SKM-1 (cell line): ENCODE results near the gene SLC30A5.

Source experiments
- DNase-seq: peaks from one replicate; lab custom pipeline; 2025; ENCODE audit not compliant: unreplicated experiment; lab: John Stamatoyannopoulos, UW

The SLC30A5 gene

DNA sequence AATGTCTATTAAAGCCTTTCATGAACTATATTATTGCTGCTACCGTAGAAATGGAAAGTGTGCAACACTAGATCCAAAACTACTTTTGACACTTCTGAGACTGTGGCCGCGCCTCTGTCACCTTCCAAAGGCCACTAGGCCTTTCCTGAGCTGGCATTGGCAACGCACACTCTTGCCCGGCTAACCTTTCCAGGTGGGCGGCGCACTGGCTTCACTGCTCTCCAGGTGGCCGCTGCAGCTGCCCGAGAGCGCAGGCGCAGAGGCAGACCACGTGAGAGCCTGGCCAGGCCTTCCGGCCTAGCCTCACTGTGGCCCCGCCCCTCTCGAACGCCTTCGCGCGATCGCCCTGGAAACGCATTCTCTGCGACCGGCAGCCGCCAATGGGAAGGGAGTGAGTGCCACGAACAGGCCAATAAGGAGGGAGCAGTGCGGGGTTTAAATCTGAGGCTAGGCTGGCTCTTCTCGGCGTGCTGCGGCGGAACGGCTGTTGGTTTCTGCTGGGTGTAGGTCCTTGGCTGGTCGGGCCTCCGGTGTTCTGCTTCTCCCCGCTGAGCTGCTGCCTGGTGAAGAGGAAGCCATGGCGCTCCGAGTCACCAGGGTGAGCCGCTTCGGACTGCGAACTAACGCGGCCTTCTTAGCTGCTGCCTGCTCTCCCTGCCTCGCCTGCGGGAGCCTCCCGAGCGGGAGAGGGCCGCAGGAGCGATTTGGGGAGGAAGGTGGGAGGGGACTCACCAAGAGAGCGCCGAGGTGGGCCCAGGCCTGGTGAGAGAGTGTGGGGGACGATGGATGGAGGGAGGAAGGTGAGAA is 73.1 kb downstream of the SLC30A5 start, which contains the start of gene CCNB1:
Gene CCNB1 (plus strand): TSS at position 465 of the 807 bp plus-strand sequence. CDS start 113 bp downstream, at position 578.
- DNase-seq: peak; percentile 95

DNA sequence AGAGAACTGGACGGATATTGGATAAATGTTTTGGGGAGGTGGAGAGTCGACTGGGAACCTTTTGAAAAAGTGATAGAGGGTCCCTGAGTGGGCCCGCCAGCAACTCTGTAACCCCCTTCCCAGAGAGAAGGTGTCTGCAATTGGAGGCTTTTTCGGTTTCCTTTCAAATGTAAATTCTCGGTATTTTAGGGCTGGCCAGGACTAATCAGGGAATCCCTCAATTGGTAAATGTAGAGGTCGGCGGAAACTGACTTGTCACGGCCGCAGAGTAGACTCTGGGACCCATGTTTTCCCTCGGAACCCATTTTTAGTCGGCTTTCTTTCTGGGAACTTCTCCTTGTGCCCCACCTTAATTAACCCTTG is 73.7 kb downstream of the SLC30A5 start:
- no peak for DNase-seq

DNA sequence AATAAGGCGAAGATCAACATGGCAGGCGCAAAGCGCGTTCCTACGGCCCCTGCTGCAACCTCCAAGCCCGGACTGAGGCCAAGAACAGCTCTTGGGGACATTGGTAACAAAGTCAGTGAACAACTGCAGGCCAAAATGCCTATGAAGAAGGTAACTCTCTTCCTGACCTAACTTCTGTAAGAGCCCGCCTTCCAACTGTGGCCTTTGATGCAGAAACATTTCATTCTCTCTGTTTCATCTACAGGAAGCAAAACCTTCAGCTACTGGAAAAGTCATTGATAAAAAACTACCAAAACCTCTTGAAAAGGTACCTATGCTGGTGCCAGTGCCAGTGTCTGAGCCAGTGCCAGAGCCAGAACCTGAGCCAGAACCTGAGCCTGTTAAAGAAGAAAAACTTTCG is 74.1 kb downstream of the SLC30A5 start:
- no peak for DNase-seq

DNA sequence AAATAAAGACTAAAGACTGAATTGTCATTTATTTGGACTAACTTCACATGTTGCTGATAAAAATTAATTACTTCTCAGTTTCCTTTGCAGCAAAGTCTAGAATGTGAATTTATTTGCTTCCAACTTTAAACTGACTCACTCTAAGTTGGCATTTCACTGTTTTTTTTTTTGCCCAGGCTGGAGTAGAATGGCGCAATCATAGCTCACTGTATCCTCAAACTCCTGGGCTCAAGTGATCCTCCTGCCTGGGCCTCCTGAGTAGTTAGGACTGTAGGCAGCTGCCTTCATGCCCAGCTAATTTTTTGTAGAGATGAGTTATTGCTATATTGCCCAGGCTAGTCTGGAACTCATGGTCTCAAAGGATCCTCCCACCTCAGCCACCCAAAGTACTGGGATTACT is 76.7 kb downstream of the SLC30A5 start:
- no peak for DNase-seq

DNA sequence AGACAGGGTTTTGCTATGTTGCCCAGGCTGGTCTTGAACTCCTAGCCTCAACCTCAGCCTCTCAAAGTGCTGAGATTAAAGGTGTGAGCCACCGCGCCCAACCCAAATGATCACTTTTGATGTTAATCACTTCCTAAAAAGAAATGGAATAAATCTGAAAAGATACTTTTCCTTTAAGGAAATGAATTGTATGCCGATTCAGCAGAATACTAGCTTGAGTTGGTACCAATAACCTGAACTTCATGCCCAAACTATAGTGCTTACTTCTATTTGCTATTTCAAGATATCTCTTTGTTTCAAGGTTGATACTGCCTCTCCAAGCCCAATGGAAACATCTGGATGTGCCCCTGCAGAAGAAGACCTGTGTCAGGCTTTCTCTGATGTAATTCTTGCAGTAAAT is 77.2 kb downstream of the SLC30A5 start:
- no peak for DNase-seq
